Measurements from ENCODE around the gene KRTAP4-3.

DNA sequence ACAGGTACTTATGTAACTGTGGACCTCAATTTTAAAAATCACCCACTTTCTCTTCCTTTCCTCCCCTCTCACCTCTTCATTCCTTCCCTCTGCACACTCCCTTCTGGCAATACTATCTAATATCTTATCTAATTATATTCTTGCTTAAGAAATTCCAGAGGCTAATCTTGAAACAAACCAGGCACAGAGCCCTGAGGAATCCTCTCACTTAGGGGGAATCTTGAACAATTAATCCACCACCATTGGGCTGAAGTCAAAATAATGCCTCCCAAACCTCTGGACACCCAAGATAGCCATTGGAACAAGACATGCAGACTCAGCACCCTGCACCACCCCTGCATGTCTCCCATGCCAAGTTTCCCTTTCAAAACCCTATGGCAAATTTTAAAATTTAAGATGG, 26.7 kb downstream of the KRTAP4-3 start:
- TF ChIP-seq, protein P1, sequence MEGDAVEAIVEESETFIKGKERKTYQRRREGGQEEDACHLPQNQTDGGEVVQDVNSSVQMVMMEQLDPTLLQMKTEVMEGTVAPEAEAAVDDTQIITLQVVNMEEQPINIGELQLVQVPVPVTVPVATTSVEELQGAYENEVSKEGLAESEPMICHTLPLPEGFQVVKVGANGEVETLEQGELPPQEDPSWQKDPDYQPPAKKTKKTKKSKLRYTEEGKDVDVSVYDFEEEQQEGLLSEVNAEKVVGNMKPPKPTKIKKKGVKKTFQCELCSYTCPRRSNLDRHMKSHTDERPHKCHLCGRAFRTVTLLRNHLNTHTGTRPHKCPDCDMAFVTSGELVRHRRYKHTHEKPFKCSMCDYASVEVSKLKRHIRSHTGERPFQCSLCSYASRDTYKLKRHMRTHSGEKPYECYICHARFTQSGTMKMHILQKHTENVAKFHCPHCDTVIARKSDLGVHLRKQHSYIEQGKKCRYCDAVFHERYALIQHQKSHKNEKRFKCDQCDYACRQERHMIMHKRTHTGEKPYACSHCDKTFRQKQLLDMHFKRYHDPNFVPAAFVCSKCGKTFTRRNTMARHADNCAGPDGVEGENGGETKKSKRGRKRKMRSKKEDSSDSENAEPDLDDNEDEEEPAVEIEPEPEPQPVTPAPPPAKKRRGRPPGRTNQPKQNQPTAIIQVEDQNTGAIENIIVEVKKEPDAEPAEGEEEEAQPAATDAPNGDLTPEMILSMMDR (IDR thresholded peaks at IDR 0.05) = no peak
- TF ChIP-seq POLR2A (IDR thresholded peaks at IDR 0.05) = no peak
